HepG2 (cell line): ENCODE measurements around the gene DSC3. TPM values are rescaled to one million over a fixed set of nuclear protein-coding genes. Genes with fewer than 3 reads are reported as not detected.

ENCODE experiments used
- ATAC-seq: fragments of 200-7000 bp; cut with Tn5 transposase; 3 replicates; pipeline ENCODE4 v1.9.1; 2020; ENCODE audit warnings: mild to moderate bottlenecking, moderate library complexity
- BruUV-seq: library from RNA; stranded (reverse); fragments of 400-500 nt; replicated peaks from 2 replicates; lab custom pipeline; 2021; lab: Mats Ljungman, UMichigan
- CTCF ChIA-PET: fragments of 300-600 bp; formaldehyde crosslinking; extraction: SDS; loops from one replicate; lab custom pipeline; 2021; ENCODE audit warnings: low total read pairs, inconsistent platforms, low intra/inter-chr PET ratio; lab: Yijun Ruan, JAX
- POLR2A ChIA-PET: fragments of 350-600 bp; sonication (Branson Sonifier 250); formaldehyde crosslinking; loops from one replicate; lab custom pipeline; 2020; ENCODE audit warnings: antibody characterized with exemption, inconsistent platforms; lab: Yijun Ruan, JAX
- DNase-seq: peaks from one replicate; pipeline ENCODE4 v3.0.0-alpha.2; 2015; ENCODE audit warnings: low spot score
- FAIRE-seq: peaks from 3 replicates; lab custom pipeline; 2011; peaks lifted over from hg19 to GRCh38; lab: Jason Lieb, UNC
- H2AFZ ChIP-seq: one replicate; pipeline ENCODE4 v1.6.1; 2011; ENCODE audit warnings: low read length, inconsistent platforms
- H3K27ac ChIP-seq: fragments of 300-600 bp; 3 replicates; pipeline ENCODE4 v1.8.0; 2011; ENCODE audit warnings: mixed run types, mild to moderate bottlenecking, mixed read lengths, low read length, inconsistent platforms; ENCODE audit not compliant: insufficient read depth; ENCODE audit errors: extremely low read length
- H3K27me3 ChIP-seq, 2 experiments: fragments of 200-600 bp in 1 of 2; 2 replicates in 1 of 2; 3 replicates in 1 of 2; pipeline versions ENCODE4 v1.6.0 to v1.8.0; 2011; ENCODE audit warnings: low read length in 2 of 2, mild to moderate bottlenecking in 2 of 2, moderate library complexity in 2 of 2, inconsistent platforms in 1 of 2; ENCODE audit not compliant: insufficient read depth in 2 of 2, control insufficient read depth in 1 of 2
- H3K36me3 ChIP-seq, 2 experiments: fragments of 200-600 bp in 1 of 2; replicated peaks in 1 of 2; 2 replicates in 1 of 2; 3 replicates in 1 of 2; pipeline versions ENCODE4 v1.5.1 to v1.8.0; 2011; ENCODE audit warnings: low read length in 2 of 2, inconsistent platforms in 1 of 2; ENCODE audit not compliant: insufficient read depth in 2 of 2, control insufficient read depth in 1 of 2
- H3K4me1 ChIP-seq: 2 replicates; pipeline ENCODE4 v1.5.1; 2012; ENCODE audit warnings: low read length, inconsistent platforms; ENCODE audit not compliant: insufficient read depth
- H3K4me2 ChIP-seq: 2 replicates; pipeline ENCODE4 v1.6.0; 2011; ENCODE audit warnings: low read depth, low read length, inconsistent platforms
- H3K4me3 ChIP-seq, 3 experiments: fragments of 200-600 bp in 1 of 3; sonication (generic), shearing (Covaris generic) in 1 of 3; replicated peaks in 1 of 3; 2 replicates each; pipeline ENCODE4 v1.5.1; 2011 to 2016; ENCODE audit warnings: low read length in 3 of 3, inconsistent platforms in 2 of 3, low read depth in 2 of 3, mild to moderate bottlenecking in 2 of 3, control low read depth in 1 of 3, mixed read lengths in 1 of 3; ENCODE audit not compliant: insufficient read depth in 1 of 3
- H3K79me2 ChIP-seq: one replicate; pipeline ENCODE4 v1.6.1; 2011; ENCODE audit warnings: low read length, inconsistent platforms; ENCODE audit not compliant: insufficient read depth
- H3K9ac ChIP-seq: 2 replicates; pipeline ENCODE4 v1.6.0; 2011; ENCODE audit warnings: mild to moderate bottlenecking, low read depth, low read length, inconsistent platforms; ENCODE audit not compliant: insufficient read depth
- H3K9me3 ChIP-seq: 2 replicates; pipeline ENCODE4 v1.5.1; 2012; ENCODE audit warnings: mild to moderate bottlenecking, low read length
- H4K20me1 ChIP-seq: 2 replicates; pipeline ENCODE4 v1.6.0; 2011; ENCODE audit warnings: inconsistent platforms, mild to moderate bottlenecking, low read length, moderate library complexity; ENCODE audit not compliant: insufficient read depth
- ELF4 ChIP-seq: sonication (generic); formaldehyde crosslinking; IDR thresholded peaks from 2 replicates; pipeline ENCODE4 v1.5.0; 2020; ENCODE audit warnings: missing genetic modification reagents, mild to moderate bottlenecking, moderate library complexity, borderline replicate concordance
- NFE2L1 ChIP-seq: sonication (generic); formaldehyde crosslinking; IDR thresholded peaks from 2 replicates; pipeline ENCODE4 v1.4.0; 2020; ENCODE audit warnings: missing genetic modification reagents, mild to moderate bottlenecking, borderline replicate concordance
- SKI ChIP-seq: fragments of 450-650 bp; IDR thresholded peaks from one replicate; pipeline ENCODE4 v1.6.1; 2018; ENCODE audit warnings: mild to moderate bottlenecking; ENCODE audit not compliant: partially characterized antibody
- SNAI1 ChIP-seq: sonication (generic); formaldehyde crosslinking; IDR thresholded peaks from 2 replicates; pipeline ENCODE4 v1.5.0; 2020; ENCODE audit warnings: mild to moderate bottlenecking, missing genetic modification reagents, borderline replicate concordance
- SP2 ChIP-seq: sonication (generic); formaldehyde crosslinking; IDR thresholded peaks from 2 replicates; pipeline ENCODE4 v1.5.1; 2020; ENCODE audit warnings: mild to moderate bottlenecking, missing genetic modification reagents
- ZBTB21 ChIP-seq: sonication (generic); formaldehyde crosslinking; IDR thresholded peaks from 2 replicates; pipeline ENCODE4 v1.4.0; 2020; ENCODE audit warnings: missing genetic modification reagents
- ZNF557 ChIP-seq: sonication (generic); formaldehyde crosslinking; IDR thresholded peaks from 2 replicates; pipeline ENCODE4 v1.4.0; 2020; ENCODE audit warnings: missing genetic modification reagents
- WGBS: methylation state at CpG from one replicate; pipeline ENCODE4 v1.1.6; 2017; ENCODE audit warnings: low lambda C conversion rate; 5-methylcytosine and 5-hydroxymethylcytosine counted together
- in situ Hi-C: cut with HindIII; loops from 2 replicates; pipeline ENCODE4 v1.10.0; 2017; ENCODE audit warnings: low pct_unique_long_range_greater_than_20kb; ENCODE audit not compliant: extremely low pct_ligation_motif_present
- intact Hi-C: fragments of 100-400 bp; cut with micrococcal nuclease; formaldehyde crosslinking; loops from one replicate; pipeline ENCODE4 v1.10.0; 2022; ENCODE audit not compliant: unreplicated experiment
- polyA plus RNA-seq, 8 experiments: library from polyadenylated mRNA; depleted of rRNA in 3 of 8; stranded (reverse) in 7 of 8; unstranded in 1 of 8; fragments of >200 nt; fragmentation: Illumina TruSeq in 4 of 8; extraction: Trizol in 4 of 8; gene quantifications; 2 replicates each; pipeline versions ENCODE4 v1.2.1 to v1.2.3, GENCODE V29; 2011 to 2016; ENCODE audit warnings: low read depth in 4 of 8, missing spikeins in 1 of 8, mixed read lengths in 1 of 8; ENCODE audit not compliant: insufficient read depth in 1 of 8
- total RNA-seq, 5 experiments: library from RNA; depleted of rRNA; stranded (reverse); fragments of >200 nt; fragmentation: Illumina TruSeq; extraction: Trizol; gene quantifications; 2 replicates each; pipeline ENCODE4 v1.2.3, GENCODE V29; 2016; ENCODE audit warnings: low read depth in 1 of 5
- TF ChIP-seq, protein P1 (sequence below): sonication (generic); formaldehyde crosslinking; conservative IDR thresholded peaks from 2 replicates; pipeline ENCODE4 v1.4.0; 2020; ENCODE audit warnings: missing genetic modification reagents
- TF ChIP-seq, protein P2 (sequence below): IDR thresholded peaks from 2 replicates; pipeline ENCODE4 v1.6.1; 2016; ENCODE audit warnings: missing genetic modification reagents, missing compliant biosample characterization

Gene DSC3
- total and polyA plus RNA-seq, 2 of the 13 experiments (the other 11 are each of a cell fraction or from before 2014, with no cell fraction given) = 0.05 to 0.38 TPM

DNA sequence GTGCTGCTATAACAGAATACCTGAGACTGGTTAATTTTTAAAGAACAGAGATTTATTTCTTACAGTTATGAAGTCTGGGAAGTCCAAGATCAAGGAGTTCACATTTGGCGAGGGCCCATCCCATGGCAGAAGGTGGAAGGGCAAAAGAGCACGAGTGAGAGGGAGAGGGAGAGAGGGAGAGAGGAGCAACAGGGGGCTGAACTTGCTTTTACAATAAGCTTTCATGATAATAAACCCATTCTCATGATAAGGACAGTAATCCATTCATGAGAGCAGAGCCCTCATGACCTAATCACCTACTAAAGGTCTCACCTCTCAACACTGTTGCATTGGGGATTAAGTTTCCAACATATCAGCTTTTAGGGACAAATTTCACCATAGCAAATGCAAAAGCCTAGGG, 45.3 kb downstream of the DSC3 start (continued):
- TF ChIP-seq, protein P1, sequence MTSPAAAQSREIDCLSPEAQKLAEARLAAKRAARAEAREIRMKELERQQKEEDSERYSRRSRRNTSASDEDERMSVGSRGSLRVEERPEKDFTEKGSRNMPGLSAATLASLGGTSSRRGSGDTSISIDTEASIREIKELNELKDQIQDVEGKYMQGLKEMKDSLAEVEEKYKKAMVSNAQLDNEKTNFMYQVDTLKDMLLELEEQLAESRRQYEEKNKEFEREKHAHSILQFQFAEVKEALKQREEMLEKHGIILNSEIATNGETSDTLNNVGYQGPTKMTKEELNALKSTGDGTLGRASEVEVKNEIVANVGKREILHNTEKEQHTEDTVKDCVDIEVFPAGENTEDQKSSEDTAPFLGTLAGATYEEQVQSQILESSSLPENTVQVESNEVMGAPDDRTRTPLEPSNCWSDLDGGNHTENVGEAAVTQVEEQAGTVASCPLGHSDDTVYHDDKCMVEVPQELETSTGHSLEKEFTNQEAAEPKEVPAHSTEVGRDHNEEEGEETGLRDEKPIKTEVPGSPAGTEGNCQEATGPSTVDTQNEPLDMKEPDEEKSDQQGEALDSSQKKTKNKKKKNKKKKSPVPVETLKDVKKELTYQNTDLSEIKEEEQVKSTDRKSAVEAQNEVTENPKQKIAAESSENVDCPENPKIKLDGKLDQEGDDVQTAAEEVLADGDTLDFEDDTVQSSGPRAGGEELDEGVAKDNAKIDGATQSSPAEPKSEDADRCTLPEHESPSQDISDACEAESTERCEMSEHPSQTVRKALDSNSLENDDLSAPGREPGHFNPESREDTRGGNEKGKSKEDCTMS (CRISPR knock-in tag) = no peak
- no peak for TF ChIP-seq ZBTB21 (CRISPR knock-in tag)
- no peak for TF ChIP-seq SP2 (CRISPR knock-in tag)

DNA sequence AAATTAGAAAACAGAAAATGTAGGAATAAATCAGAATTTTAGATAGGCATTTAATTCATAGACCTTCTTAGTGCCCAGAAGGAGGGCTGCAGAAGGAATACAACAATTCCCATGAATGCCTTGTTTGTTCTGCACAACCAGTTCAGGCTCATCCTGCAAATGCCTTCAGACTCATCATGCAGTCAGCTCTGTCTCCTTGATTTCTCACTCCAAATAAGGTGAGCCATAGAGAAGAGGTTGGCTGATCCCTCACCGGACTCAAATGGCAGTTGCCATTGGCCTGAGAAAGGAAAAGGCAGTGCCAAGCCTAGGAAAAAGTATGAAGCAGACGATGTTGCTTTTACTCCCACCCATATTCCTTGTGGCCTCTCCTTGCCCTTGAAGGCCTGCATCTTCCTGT, 50.3 kb downstream of the DSC3 start:
- FAIRE-seq (no peak), ATAC-seq (no peak), DNase-seq (no peak)
- H3K9ac ChIP-seq = no peak overlapping the region
- no peak overlapping the region for H3K27ac ChIP-seq
- no peak overlapping the region for H2AFZ ChIP-seq
- H4K20me1 ChIP-seq = no peaks in the 10 kb centered on the region
- H3K4me3 ChIP-seq = no peak overlapping the region
- no TSS peak for BruUV-seq
- in situ Hi-C loops (no loop called here), intact Hi-C loops (loop anchor here (10.0 kb wide), 1 partner anchor 433 kb away; no protein-coding TSS in a partner anchor)
- WGBS = 48% methylated on average over 2 of the region's 2 CpGs
- ChIA-PET CTCF (no interaction called here), POLR2A (no interaction called here)
- no peaks in the 10 kb centered on the region for H3K79me2 ChIP-seq
- H3K4me1 ChIP-seq = no peaks in the 10 kb centered on the region
- no peak overlapping the region for H3K4me2 ChIP-seq
- TF ChIP-seq SNAI1 (CRISPR knock-in tag) (no peak), ELF4 (CRISPR knock-in tag) (no peak), NFE2L1 (CRISPR knock-in tag) (no peak), SKI (no peak), ZNF557 (CRISPR knock-in tag) (no peak)
- TF ChIP-seq, protein P2, sequence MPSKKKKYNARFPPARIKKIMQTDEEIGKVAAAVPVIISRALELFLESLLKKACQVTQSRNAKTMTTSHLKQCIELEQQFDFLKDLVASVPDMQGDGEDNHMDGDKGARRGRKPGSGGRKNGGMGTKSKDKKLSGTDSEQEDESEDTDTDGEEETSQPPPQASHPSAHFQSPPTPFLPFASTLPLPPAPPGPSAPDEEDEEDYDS (CRISPR knock-in tag) = no peak
- H3K36me3 ChIP-seq = no peaks in the 10 kb centered on the region
- H3K27me3 ChIP-seq = no peaks in the 10 kb centered on the region
- H3K9me3 ChIP-seq = no peaks in the 10 kb centered on the region
